Breast epithelium (tissue), 4 donors: ENCODE measurements around the gene CEBPA. TPM values are rescaled to one million over a fixed set of nuclear protein-coding genes. Genes with fewer than 3 reads are reported as not detected.

Experiments
- DNase-seq, 2 donors: peaks; one replicate each; pipeline ENCODE4 v3.0.0-alpha.2; 2019; ENCODE audit warnings: low spot score in 2 of 2
- H3K27ac ChIP-seq, 2 donors: fragments of 200-600 bp; sonication (generic) in 1 of 2; one replicate each; pipeline ENCODE4 v1.5.1; 2016 to 2019; ENCODE audit warnings: mild to moderate bottlenecking in 1 of 2
- H3K27me3 ChIP-seq, 2 donors: fragments of 200-600 bp; sonication (generic) in 1 of 2; one replicate each; pipeline versions ENCODE4 v1.5.1 to v1.6.0; 2017 to 2019; ENCODE audit warnings: control low read depth in 1 of 2, mild to moderate bottlenecking in 1 of 2
- H3K36me3 ChIP-seq: fragments of 200-600 bp; one replicate; pipeline ENCODE4 v1.5.1; 2019
- H3K4me1 ChIP-seq, 2 donors: fragments of 200-600 bp; sonication (generic); one replicate each; pipeline ENCODE4 v1.5.1; 2016 to 2019; ENCODE audit warnings: control low read depth in 1 of 2
- H3K4me3 ChIP-seq, 3 donors: fragments of 200-600 bp; sonication (generic); 1 replicate in 2 of 3; 2 replicates in 1 of 3; pipeline ENCODE4 v1.5.1; 2016 to 2019; ENCODE audit warnings: mild to moderate bottlenecking in 3 of 3, moderate library complexity in 2 of 3
- H3K9me3 ChIP-seq, 2 donors: fragments of 200-600 bp; sonication (generic) in 1 of 2; one replicate each; pipeline ENCODE4 v1.5.1; 2016 to 2019; ENCODE audit warnings: control low read depth in 1 of 2
- POLR2A ChIP-seq: fragments of 450-650 bp; IDR thresholded peaks from one replicate; pipeline ENCODE4 v1.6.1; 2016; ENCODE audit warnings: antibody characterized with exemption, mild to moderate bottlenecking, moderate library complexity
- POLR2AphosphoS5 ChIP-seq, 3 donors: sonication (generic); formaldehyde crosslinking; IDR thresholded peaks; one replicate each; pipeline ENCODE4 v1.6.1; 2017; ENCODE audit warnings: antibody characterized with exemption in 3 of 3
- intact Hi-C: fragments of 100-400 bp; cut with DNase I; formaldehyde crosslinking; loops from one replicate; pipeline ENCODE4 v1.15.1; 2023; ENCODE audit warnings: low total_unique reads
- total RNA-seq, 3 donors: library from RNA; depleted of rRNA; stranded (reverse); fragments of >200 nt; gene quantifications; one replicate each; pipeline ENCODE4 v1.1.0, GENCODE V29; 2016
- TF ChIP-seq, protein P1 (sequence below), 3 donors: fragments of 450-650 bp; IDR thresholded peaks; one replicate each; pipeline ENCODE4 v1.5.1; 2016 to 2017; ENCODE audit warnings: antibody characterized with exemption in 3 of 3, mild to moderate bottlenecking in 3 of 3, moderate library complexity in 3 of 3

The CEBPA gene
- total RNA-seq, 3 donors from 2014 or later: 35.1 to 263 (median 67.5) TPM

DNA sequence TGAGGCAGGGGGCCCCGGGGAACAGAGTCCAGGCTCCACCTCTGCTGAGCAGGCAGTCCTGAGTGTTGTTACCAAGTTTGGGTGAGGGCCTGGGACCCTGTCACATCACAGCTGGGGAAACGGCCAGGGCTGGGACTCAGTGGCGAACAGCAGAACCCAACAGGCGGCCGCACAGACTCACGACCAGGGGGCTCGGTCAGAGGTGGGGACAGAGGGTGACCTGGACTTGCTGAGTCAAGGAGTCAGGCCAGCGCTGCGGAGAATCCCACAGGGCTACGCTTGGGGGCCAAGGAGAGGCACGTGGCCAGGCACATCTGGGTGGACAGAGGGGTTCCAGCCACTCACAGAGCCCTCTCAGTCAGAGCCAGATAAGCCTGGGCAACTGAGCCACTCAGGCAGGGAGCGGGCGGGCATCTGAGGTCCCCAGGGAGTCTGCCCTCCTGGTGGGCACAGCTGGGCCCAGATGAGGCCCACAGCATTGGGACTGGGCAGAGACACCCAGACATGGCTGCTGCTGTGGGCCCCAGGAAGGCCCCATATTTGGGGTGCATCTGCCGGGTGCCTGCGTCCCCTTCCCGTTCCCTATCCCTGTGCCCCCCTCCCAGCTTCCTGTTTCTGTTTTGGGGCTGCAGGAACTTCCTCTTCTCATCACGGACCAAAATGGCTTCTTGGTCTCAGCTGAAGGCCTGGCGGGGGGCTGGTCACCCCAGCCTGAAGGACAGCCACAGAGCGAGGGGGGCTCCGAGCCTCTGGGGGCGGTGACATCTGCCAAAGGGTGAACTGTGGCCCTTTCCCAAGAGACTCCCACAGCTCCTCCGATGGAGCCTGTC, 34.0 kb downstream of the CEBPA start:
- Histone ChIP-seq H3K27ac (no peak overlapping the region), H3K27me3 (no peaks in the 10 kb centered on the region), H3K36me3 (no peaks in the 10 kb centered on the region), H3K4me1 (peaks cover 0 to 1% of the 10 kb centered on the region in 2 donors), H3K4me3 (no peak overlapping the region), H3K9me3 (no peaks in the 10 kb centered on the region)
- no peak for TF ChIP-seq POLR2AphosphoS5 (IDR thresholded peaks at IDR 0.05)
- DNase-seq: no peak
- intact Hi-C loops: no loop called here

DNA sequence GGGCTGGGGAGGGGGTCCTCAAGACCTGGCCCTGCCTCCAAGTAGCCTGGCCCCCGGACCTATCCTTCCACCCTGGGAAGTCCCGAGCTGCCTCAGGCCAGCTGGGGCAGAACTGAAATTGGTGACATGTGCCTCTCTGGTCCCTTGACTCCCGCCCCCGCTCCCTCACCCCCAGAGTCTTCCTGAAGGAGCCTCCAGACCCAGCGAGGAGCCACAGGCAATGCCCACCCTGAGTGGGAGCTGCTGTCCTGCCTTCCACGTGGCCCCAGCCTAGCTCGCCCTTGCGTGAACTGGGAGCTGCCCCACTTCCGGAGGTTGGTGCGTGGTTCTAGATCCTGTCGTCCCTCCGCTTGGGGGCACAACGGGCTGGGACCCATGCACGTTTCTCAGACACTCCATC, 34.6 kb downstream of the CEBPA start:
- no peak overlapping the region for H3K27ac ChIP-seq
- no peak for DNase-seq
- no peak overlapping the region for H3K4me3 ChIP-seq
- TF ChIP-seq POLR2AphosphoS5 (IDR thresholded peaks at IDR 0.05): no peak
- no peaks in the 10 kb centered on the region for H3K4me1 ChIP-seq
- no peaks in the 10 kb centered on the region for H3K9me3 ChIP-seq
- no peaks in the 10 kb centered on the region for H3K36me3 ChIP-seq
- intact Hi-C loops: no loop called here
- H3K27me3 ChIP-seq: no peaks in the 10 kb centered on the region

DNA sequence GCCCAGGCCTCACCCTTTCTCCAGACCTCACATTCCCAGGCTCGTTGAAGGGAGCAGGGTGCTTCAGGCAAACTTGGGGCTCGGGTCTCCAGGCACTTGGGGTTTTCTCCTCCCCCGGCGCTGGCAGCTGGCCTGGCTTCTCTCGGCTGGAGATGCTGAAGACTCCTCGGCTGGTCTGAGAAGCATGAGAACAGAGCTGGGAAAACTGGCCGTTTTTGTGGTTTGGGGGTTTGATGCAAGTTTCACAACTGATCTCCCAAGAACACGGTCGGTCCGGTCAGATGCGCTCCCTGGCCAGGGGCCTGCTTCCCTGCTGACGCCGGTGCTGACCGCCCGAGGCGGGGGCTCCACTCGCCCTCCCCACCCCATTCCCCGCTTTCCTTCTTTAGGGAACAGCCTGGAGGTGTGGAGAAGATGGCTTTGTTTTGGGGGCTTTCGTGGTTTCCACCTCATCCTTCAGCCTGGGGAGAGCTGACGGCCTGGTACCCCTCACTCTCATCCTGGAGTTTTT, 35.3 kb downstream of the CEBPA start:
- TF ChIP-seq POLR2AphosphoS5 (IDR thresholded peaks at IDR 0.05) (no peak), POLR2A (no peak)
- TF ChIP-seq, protein P1, sequence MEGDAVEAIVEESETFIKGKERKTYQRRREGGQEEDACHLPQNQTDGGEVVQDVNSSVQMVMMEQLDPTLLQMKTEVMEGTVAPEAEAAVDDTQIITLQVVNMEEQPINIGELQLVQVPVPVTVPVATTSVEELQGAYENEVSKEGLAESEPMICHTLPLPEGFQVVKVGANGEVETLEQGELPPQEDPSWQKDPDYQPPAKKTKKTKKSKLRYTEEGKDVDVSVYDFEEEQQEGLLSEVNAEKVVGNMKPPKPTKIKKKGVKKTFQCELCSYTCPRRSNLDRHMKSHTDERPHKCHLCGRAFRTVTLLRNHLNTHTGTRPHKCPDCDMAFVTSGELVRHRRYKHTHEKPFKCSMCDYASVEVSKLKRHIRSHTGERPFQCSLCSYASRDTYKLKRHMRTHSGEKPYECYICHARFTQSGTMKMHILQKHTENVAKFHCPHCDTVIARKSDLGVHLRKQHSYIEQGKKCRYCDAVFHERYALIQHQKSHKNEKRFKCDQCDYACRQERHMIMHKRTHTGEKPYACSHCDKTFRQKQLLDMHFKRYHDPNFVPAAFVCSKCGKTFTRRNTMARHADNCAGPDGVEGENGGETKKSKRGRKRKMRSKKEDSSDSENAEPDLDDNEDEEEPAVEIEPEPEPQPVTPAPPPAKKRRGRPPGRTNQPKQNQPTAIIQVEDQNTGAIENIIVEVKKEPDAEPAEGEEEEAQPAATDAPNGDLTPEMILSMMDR (IDR thresholded peaks at IDR 0.05): no peak
- no peaks in the 10 kb centered on the region for H3K9me3 ChIP-seq
- intact Hi-C loops: no loop called here

DNA sequence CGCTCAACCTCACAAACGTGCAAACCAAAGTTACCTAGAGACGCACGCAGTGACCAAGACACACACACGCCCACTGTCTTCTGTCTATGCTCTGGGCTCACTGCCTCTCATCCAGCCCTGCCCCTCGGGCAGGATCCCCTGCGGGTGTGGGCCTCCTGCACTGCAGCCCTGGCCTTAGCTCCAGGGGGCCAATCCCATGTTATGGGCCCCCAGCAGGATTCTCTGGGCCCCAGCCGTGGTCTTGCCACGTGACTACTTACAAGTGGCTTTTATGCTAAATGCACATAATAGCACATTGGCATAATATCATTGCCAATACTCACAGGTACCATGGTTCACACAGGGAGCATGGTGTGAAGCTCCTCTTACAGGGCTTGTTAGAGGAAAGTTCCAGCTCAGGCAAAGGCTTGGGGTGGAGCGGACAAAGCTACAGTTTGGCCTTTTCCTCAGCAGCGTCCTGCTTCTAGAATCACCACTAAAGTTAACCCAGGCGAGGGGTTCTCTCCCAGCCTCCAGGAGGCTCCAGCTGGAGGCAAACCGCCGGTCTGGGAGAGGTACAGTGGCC, 37.4 kb downstream of the CEBPA start:
- H3K4me3 ChIP-seq: no peak overlapping the region
- no peak overlapping the region for H3K27ac ChIP-seq
- H3K4me1 ChIP-seq: no peaks in the 10 kb centered on the region
- TF ChIP-seq, protein P1 (IDR thresholded peaks at IDR 0.05): no peak
- TF ChIP-seq POLR2A (no peak), POLR2AphosphoS5 (IDR thresholded peaks at IDR 0.05) (no peak)
- intact Hi-C loops: no loop called here
- no peaks in the 10 kb centered on the region for H3K36me3 ChIP-seq
- H3K9me3 ChIP-seq: no peaks in the 10 kb centered on the region
- DNase-seq: no peak
- no peaks in the 10 kb centered on the region for H3K27me3 ChIP-seq

More for the DNA sequence above, 35.3 kb downstream of the CEBPA start:
- Histone ChIP-seq H3K4me1 (no peaks in the 10 kb centered on the region), H3K36me3 (no peaks in the 10 kb centered on the region), H3K4me3 (no peak overlapping the region), H3K27ac (no peak overlapping the region), H3K27me3 (no peaks in the 10 kb centered on the region)
- no peak for DNase-seq

DNA sequence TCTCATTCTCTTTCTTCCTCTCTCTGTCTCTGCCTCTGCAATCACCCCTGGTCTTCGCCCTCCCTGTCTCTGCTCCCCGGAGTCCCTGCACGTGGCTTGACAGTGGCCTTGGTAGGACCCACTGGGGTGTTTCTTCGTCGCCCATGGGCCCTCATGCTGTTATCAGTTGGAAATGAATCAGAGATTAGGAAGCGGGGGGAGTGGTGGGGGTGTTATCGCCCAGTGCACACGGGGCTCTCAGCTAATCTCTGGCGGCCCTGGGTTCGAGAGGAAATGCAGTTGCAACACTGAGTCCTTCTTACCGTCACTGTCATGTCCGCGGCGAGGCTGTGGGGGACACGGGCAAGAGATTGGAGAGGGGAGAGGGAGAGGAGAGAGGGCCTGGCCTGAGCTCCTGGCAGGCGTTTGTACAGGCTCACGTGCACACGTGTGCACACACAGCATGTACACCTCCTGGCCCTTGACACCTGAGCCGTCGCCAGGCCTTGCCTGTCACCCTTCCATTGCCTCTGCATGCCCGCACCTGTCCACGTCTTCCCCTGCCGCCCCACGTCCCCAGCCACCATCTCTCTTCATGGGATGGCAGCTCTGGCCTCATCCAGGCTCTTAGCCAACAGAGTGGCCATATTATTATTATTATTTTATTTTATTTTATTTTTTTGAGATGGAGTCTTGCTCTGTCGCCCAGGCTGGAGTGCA, 38.9 kb downstream of the CEBPA start:
- H3K27ac ChIP-seq: no peak overlapping the region
- H3K27me3 ChIP-seq: no peaks in the 10 kb centered on the region
- DNase-seq: no peak
- H3K4me1 ChIP-seq: no peaks in the 10 kb centered on the region
- no peaks in the 10 kb centered on the region for H3K36me3 ChIP-seq
- no peak for TF ChIP-seq POLR2A
- no peak for TF ChIP-seq POLR2AphosphoS5 (IDR thresholded peaks at IDR 0.05)
- TF ChIP-seq, protein P1 (IDR thresholded peaks at IDR 0.05): no peak
- peaks cover 0 to 3% of the 10 kb centered on the region in 2 donors for H3K9me3 ChIP-seq
- no peak overlapping the region for H3K4me3 ChIP-seq
- intact Hi-C loops: no loop called here
